Heart right ventricle (tissue), 16 donors: ENCODE measurements around the gene PRKCE. TPM values are rescaled to one million over a fixed set of nuclear protein-coding genes. Genes with fewer than 3 reads are reported as not detected.

Experiments
- ATAC-seq, 8 donors: fragments of 200-7000 bp; cut with Tn5 transposase; one replicate each; pipeline ENCODE4 v1.9.1; 2020; ENCODE audit warnings: mild to moderate bottlenecking in 8 of 8, moderate library complexity in 8 of 8, moderate number of reproducible peaks in 1 of 8
- DNase-seq, 2 donors: peaks; one replicate each; pipeline ENCODE4 v3.0.0-alpha.2; 2020
- H3K27ac ChIP-seq, 10 donors: fragments of 200-600 bp; sonication (generic) in 2 of 10; one replicate each; pipeline versions ENCODE4 v1.5.0 to v1.8.0; 2020 to 2022; ENCODE audit warnings: mild to moderate bottlenecking in 3 of 10
- H3K27me3 ChIP-seq, 7 donors: fragments of 200-600 bp; one replicate each; pipeline ENCODE4 v1.8.0; 2021 to 2022; ENCODE audit warnings: mild to moderate bottlenecking in 2 of 7
- H3K36me3 ChIP-seq, 9 donors: fragments of 200-600 bp; sonication (generic) in 1 of 9; one replicate each; pipeline versions ENCODE4 v1.5.0 to v1.8.0; 2020 to 2022; ENCODE audit warnings: mild to moderate bottlenecking in 2 of 9
- H3K4me1 ChIP-seq, 9 donors: fragments of 200-600 bp; sonication (generic) in 1 of 9; one replicate each; pipeline versions ENCODE4 v1.5.0 to v1.8.0; 2020 to 2022; ENCODE audit warnings: mild to moderate bottlenecking in 4 of 9
- H3K4me3 ChIP-seq, 10 donors: fragments of 200-600 bp; sonication (generic) in 2 of 10; one replicate each; pipeline versions ENCODE4 v1.5.0 to v1.8.0; 2020 to 2022; ENCODE audit warnings: mild to moderate bottlenecking in 7 of 10, moderate library complexity in 2 of 10
- H3K9me3 ChIP-seq, 11 donors: fragments of 200-600 bp in 10 of 11; sonication (generic) in 2 of 11; one replicate each; pipeline versions ENCODE4 v1.5.0 to v1.8.0; 2013 to 2022; ENCODE audit warnings: mild to moderate bottlenecking in 2 of 11, control low read depth in 1 of 11, moderate library complexity in 1 of 11
- WGBS, 2 donors: extraction: QIAGEN DNeasy Blood & Tissue Kit; methylation state at CpG; one replicate each; pipeline ENCODE4 v1.1.7; 2013; ENCODE audit warnings: inconsistent platforms in 1 of 2; 5-methylcytosine and 5-hydroxymethylcytosine counted together
- intact Hi-C, 10 donors: fragments of 100-400 bp; cut with DNase I; formaldehyde crosslinking; loops; one replicate each; pipeline versions ENCODE4 v1.11.1 to v1.14.2; 2022
- polyA plus RNA-seq, 2 donors: library from polyadenylated mRNA; stranded (reverse); fragments of 200-250 nt; gene quantifications; one replicate each; pipeline ENCODE4 v1.2.3, GENCODE V29; 2013
- total RNA-seq, 10 donors: library from RNA; stranded (reverse); fragmentation: NEBNext Ultra II Directional in 3 of 10; extraction: Animal tissue kit (Norgen Biotek cat#: 25700) in 3 of 10; gene quantifications; one replicate each; pipeline versions ENCODE4 v1.2.1 to v1.2.4, GENCODE V29; 2021 to 2023
- TF ChIP-seq, protein P1 (sequence below), 9 donors: fragments of 200-600 bp; sonication (generic) in 2 of 9; IDR thresholded peaks; one replicate each; pipeline versions ENCODE4 v1.5.0 to v1.8.0; 2021 to 2022; ENCODE audit warnings: antibody characterized with exemption in 9 of 9, mild to moderate bottlenecking in 5 of 9, moderate library complexity in 1 of 9
- donor health status: Arrhythmogenic right ventricular cardiomyopathy.
- donor health status: ischemic (EF 13 %, LVEDD 7.1; RV severe dilation, severe dysfunction).
- donor health status: healthy with polysubstance abuse.
- donor health status: DM: no; HTN: yes; CAD: no.
- donor health status: DM: no; HTN: no; CAD: no.
- donor health status: ischemic (EF 25% LVEDD 6.9; RV normal size, moderate dysfunction).
- donor health status: ischemic (EF 25% LVEDD 5.7; RV mildly dilated, moderate dysfunction).
- donor health status: healthy.
- donor health status: DM: yes; HTN: yes; CAD: no.
- donor health status: Ischemic cardiomyopathy.
- donor health status: ischemic (EF 35%, LVEDD 5.7; RV mildly dilated, moderate dysfunction).
- donor health status: nonischemic (EF 11% LVEDD 7.7; RV severe dilation, severe dysfunction).
- donor health status: DM: yes; HTN: yes; CAD: no.
- donor health status: PGD.
- donor health status: ischemic (EF 29% LVEDD 5.4; RV normal size, mild dysfunction).
- donor health status: nonischemic (EF 23%, LVEDD 6.1; RV moderate dilation, normal function).

The PRKCE gene
- total and polyA plus RNA-seq, 12 donors, result 3.7 to 22.7 (median 16.7) TPM

DNA sequence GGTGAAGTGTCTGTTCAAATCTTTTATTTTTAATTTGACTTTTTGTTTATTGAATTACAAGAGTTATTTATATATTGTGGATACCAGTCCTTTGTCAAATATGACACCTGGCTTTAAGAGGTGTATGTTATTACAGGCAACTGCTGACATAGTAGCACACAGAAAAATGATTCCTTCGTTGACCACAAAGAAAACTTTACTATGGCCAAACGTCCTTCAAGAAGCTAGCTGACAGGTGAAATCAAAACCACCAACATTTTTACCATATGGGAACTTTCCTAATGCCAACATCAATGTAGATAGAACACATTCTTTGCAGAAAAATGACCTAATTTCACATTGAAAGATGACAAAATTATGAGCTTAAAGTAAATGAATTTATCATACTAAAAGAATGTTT is 34.0 kb upstream of the PRKCE start:
- Histone ChIP-seq H3K27ac (no peak overlapping the region), H3K27me3 (no peaks in the 10 kb centered on the region), H3K4me1 (peaks cover 0 to 5% (median 0%) of the 10 kb centered on the region in 9 donors), H3K9me3 (no peaks in the 10 kb centered on the region), H3K36me3 (no peaks in the 10 kb centered on the region), H3K4me3 (no peak overlapping the region)
- WGBS, 2 donors, result 50 to 60% methylated on average over 2 of the region's 2 CpGs
- intact Hi-C loops, result no loop called here
- ATAC-seq (no peak), DNase-seq (no peak)
- TF ChIP-seq, protein P1, sequence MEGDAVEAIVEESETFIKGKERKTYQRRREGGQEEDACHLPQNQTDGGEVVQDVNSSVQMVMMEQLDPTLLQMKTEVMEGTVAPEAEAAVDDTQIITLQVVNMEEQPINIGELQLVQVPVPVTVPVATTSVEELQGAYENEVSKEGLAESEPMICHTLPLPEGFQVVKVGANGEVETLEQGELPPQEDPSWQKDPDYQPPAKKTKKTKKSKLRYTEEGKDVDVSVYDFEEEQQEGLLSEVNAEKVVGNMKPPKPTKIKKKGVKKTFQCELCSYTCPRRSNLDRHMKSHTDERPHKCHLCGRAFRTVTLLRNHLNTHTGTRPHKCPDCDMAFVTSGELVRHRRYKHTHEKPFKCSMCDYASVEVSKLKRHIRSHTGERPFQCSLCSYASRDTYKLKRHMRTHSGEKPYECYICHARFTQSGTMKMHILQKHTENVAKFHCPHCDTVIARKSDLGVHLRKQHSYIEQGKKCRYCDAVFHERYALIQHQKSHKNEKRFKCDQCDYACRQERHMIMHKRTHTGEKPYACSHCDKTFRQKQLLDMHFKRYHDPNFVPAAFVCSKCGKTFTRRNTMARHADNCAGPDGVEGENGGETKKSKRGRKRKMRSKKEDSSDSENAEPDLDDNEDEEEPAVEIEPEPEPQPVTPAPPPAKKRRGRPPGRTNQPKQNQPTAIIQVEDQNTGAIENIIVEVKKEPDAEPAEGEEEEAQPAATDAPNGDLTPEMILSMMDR (IDR thresholded peaks at IDR 0.05), result no peak

DNA sequence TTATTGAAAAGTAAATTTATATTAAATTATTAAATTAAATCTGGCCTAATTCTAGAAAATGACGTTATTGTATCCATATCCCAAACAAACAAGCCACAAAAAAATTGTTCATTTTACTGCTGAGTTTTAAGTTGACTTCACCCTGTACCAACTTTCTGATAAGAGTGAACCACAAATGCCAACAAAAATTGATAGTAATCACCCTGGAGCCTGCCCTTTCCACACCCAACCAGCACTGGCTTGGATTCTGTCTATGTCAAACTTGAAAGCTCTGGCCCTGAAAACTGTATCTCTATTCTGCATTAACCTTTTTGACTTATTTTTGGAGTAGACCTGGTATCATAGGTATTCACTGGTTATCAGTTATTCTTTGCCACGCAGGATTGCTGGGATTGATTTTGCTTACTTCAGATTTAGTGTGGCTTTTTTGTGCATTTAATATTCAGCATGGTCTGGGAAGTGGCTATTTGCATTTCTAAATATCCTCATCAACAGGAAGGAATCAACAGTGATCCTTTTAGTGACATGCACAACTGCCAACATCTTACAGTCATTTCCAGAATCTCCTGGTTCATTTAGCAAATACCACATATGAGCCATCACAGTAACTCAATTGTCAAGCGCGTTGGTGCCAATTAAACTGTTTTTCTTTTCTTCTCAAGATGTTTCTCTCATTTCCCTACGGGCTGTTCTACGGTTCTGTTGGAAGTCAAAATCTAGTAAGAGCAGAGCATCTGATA is 29.0 kb upstream of the PRKCE start:
- ATAC-seq, result no peak
- Histone ChIP-seq H3K4me1 (no peaks in the 10 kb centered on the region), H3K36me3 (no peaks in the 10 kb centered on the region), H3K4me3 (no peak overlapping the region), H3K9me3 (no peaks in the 10 kb centered on the region), H3K27me3 (peaks cover 0 to 4% (median 0%) of the 10 kb centered on the region in 7 donors), H3K27ac (no peak overlapping the region)
- TF ChIP-seq, protein P1 (IDR thresholded peaks at IDR 0.05), result no peak
- 83 to 89% methylated on average over 6 of the region's 6 CpGs for WGBS, 2 donors
- intact Hi-C loops, result no loop called here
- DNase-seq, result no peak

DNA sequence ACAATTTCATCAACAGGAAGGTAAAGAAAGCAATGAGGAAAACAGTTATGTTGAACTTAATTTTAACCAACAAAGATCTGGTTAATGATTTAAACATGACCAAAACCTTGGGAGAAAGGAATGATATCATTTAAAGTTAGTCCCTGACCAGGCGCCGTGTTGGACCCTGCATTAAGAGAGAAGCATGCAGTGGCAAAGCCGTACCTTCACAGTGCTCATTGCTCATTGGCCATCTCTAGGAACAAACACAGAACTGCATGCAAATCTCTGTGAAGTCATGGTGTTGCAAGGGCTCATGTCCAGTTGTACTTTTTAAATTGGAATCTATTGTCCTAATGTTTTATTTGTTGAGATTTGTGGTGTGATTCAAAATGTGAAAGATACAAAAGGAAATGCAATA is 28.4 kb upstream of the PRKCE start:
- WGBS, 2 donors, result 73 to 86% methylated on average over 3 of the region's 3 CpGs
- Histone ChIP-seq H3K36me3 (no peaks in the 10 kb centered on the region), H3K4me3 (no peak overlapping the region), H3K27me3 (peaks cover 0 to 5% (median 0%) of the 10 kb centered on the region in 7 donors), H3K4me1 (no peaks in the 10 kb centered on the region), H3K27ac (no peak overlapping the region), H3K9me3 (no peaks in the 10 kb centered on the region)
- intact Hi-C loops, result no loop called here
- ATAC-seq (no peak), DNase-seq (no peak)
- TF ChIP-seq, protein P1 (IDR thresholded peaks at IDR 0.05), result no peak

DNA sequence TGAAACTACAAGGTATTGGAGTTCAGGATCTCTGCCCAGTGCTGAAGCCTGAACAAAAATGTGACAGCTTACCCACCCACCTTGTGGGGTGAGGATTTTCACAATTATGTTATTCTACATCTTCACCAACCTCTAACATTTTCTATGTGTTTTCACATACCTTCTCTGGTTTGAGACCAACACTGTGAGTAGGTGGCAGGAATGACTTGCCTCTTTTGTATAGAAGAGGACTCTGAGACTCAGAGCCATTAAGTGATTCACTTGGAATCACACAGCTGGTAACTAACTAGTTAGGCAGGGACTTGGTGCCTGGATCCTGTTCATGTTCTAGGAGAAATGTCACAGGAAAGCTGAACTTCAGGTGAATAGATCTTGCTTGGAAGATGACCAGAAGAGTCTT is 25.7 kb upstream of the PRKCE start:
- intact Hi-C loops, result no loop called here
- peaks cover 0 to 5% (median 0%) of the 10 kb centered on the region in 7 donors for H3K27me3 ChIP-seq

More for the DNA sequence above, 25.7 kb upstream of the PRKCE start:
- ATAC-seq (no peak), DNase-seq (no peak)
- no peak overlapping the region for H3K4me3 ChIP-seq
- TF ChIP-seq, protein P1 (IDR thresholded peaks at IDR 0.05), result no peak
- H3K36me3 ChIP-seq, result no peaks in the 10 kb centered on the region
- no peaks in the 10 kb centered on the region for H3K4me1 ChIP-seq
- no peaks in the 10 kb centered on the region for H3K9me3 ChIP-seq
- H3K27ac ChIP-seq, result no peak overlapping the region
